ENCODE measurements around the gene SORCS2.

- TF ChIP-seq CTCF (IDR thresholded peaks at IDR 0.05) (peak in 1 of 6 experiments; percentile 12), POLR2A (IDR thresholded peaks at IDR 0.05) (no peak), EP300 (IDR thresholded peaks at IDR 0.05) (no peak)
These were observed 6.3 kb upstream of the SORCS2 start for GRCh38 chr4:7186031-7186430.
